Neural cell (in vitro differentiated cells): ENCODE data around the gene KRTAP1-5. TPM values are rescaled to one million over a fixed set of nuclear protein-coding genes. Genes with fewer than 3 reads are reported as not detected.

Experiments used
- H2AFZ ChIP-seq: fragments of 200-600, 300-800 bp; sonication (generic), shearing (Covaris generic); 2 replicates; pipeline ENCODE4 v1.6.0; 2014; ENCODE audit warnings: low read depth, mild to moderate bottlenecking, antibody characterized with exemption, low read length, moderate library complexity
- H3F3A ChIP-seq: fragments of 200-600 bp; shearing (Covaris generic); 2 replicates; pipeline ENCODE4 v1.6.1; 2016; ENCODE audit warnings: mild to moderate bottlenecking, moderate library complexity, mixed read lengths, antibody characterized with exemption, low read length; ENCODE audit not compliant: insufficient read depth, poor library complexity, severe bottlenecking
- H3K27ac ChIP-seq: fragments of 200-600, 300-800 bp; sonication (generic), shearing (Covaris generic); 2 replicates; pipeline ENCODE4 v1.5.1; 2014; ENCODE audit warnings: mild to moderate bottlenecking, low read length, moderate library complexity
- H3K27me3 ChIP-seq: fragments of 300-800, 200-600 bp; sonication (generic), shearing (Covaris generic); 2 replicates; pipeline ENCODE4 v1.6.0; 2014; ENCODE audit warnings: mild to moderate bottlenecking, low read depth, low read length, moderate library complexity; ENCODE audit not compliant: insufficient read depth
- H3K36me3 ChIP-seq: fragments of 300-800, 200-600 bp; sonication (generic), shearing (Covaris generic); 2 replicates; pipeline ENCODE4 v1.5.1; 2014; ENCODE audit warnings: mild to moderate bottlenecking, antibody characterized with exemption, low read length, moderate library complexity; ENCODE audit not compliant: insufficient read depth
- H3K4me2 ChIP-seq: fragments of 300-800, 200-600 bp; sonication (generic), shearing (Covaris generic); 2 replicates; pipeline ENCODE4 v1.6.0; 2014; ENCODE audit warnings: mild to moderate bottlenecking, low read length
- H3K4me3 ChIP-seq: fragments of 300-800, 200-600 bp; sonication (generic), shearing (Covaris generic); 2 replicates; pipeline ENCODE4 v1.5.1; 2014; ENCODE audit warnings: mild to moderate bottlenecking, low read length, moderate library complexity
- H3K79me2 ChIP-seq: fragments of 200-600 bp; shearing (Covaris generic); replicated peaks from 2 replicates; pipeline ENCODE4 v1.6.0; 2014; ENCODE audit warnings: mild to moderate bottlenecking, low read length, moderate library complexity; ENCODE audit not compliant: insufficient read depth
- H3K9ac ChIP-seq: fragments of 300-800, 200-600 bp; sonication (generic), shearing (Covaris generic); 2 replicates; pipeline ENCODE4 v1.6.1; 2016; ENCODE audit warnings: mild to moderate bottlenecking, low read length, mixed read lengths
- H3K9me2 ChIP-seq: fragments of 200-600 bp; shearing (Covaris generic); 2 replicates; pipeline ENCODE4 v1.6.1; 2016; ENCODE audit warnings: mild to moderate bottlenecking, low read length, mixed read lengths; ENCODE audit not compliant: insufficient read depth
- H3K9me3 ChIP-seq: fragments of 200-600, 300-800 bp; sonication (generic), shearing (Covaris generic); 2 replicates; pipeline ENCODE4 v1.6.1; 2016; ENCODE audit warnings: mild to moderate bottlenecking, mixed run types, low read length, moderate library complexity, mixed read lengths
- H4K20me1 ChIP-seq: fragments of 200-600 bp; shearing (Covaris generic); 2 replicates; pipeline ENCODE4 v1.6.1; 2016; ENCODE audit warnings: mild to moderate bottlenecking, mixed run types; ENCODE audit not compliant: insufficient read depth
- CTCF ChIP-seq: fragments of 450-650 bp; IDR thresholded peaks from 2 replicates; pipeline ENCODE4 v1.5.1; 2014; ENCODE audit warnings: antibody characterized with exemption, mild to moderate bottlenecking, moderate library complexity; ENCODE audit not compliant: poor library complexity, severe bottlenecking
- EP300 ChIP-seq: fragments of 450-650 bp; conservative IDR thresholded peaks from 2 replicates; pipeline ENCODE4 v1.6.1; 2014; ENCODE audit warnings: antibody characterized with exemption, mild to moderate bottlenecking, moderate library complexity; ENCODE audit not compliant: poor library complexity, severe bottlenecking
- EZH2 ChIP-seq: fragments of 200-600, 300-800 bp; shearing (Covaris generic), sonication (generic); IDR thresholded peaks from 2 replicates; pipeline ENCODE4 v1.6.1; 2014; ENCODE audit warnings: antibody characterized with exemption, low read length, borderline replicate concordance, mild to moderate bottlenecking; ENCODE audit not compliant: insufficient read depth, poor library complexity, severe bottlenecking
- MXI1 ChIP-seq: fragments of 450-650 bp; conservative IDR thresholded peaks from 2 replicates; pipeline ENCODE4 v1.6.1; 2014; ENCODE audit warnings: antibody characterized with exemption, mild to moderate bottlenecking; ENCODE audit not compliant: poor library complexity, severe bottlenecking
- POLR2AphosphoS5 ChIP-seq: IDR thresholded peaks from 2 replicates; pipeline ENCODE4 v1.6.1; 2012
- RAD21 ChIP-seq: fragments of 450-650 bp; conservative IDR thresholded peaks from 2 replicates; pipeline ENCODE4 v1.6.1; 2014; ENCODE audit warnings: antibody characterized with exemption, mild to moderate bottlenecking, moderate library complexity
- REST ChIP-seq: IDR thresholded peaks from 2 replicates; pipeline ENCODE4 v1.6.1; 2012; ENCODE audit warnings: borderline replicate concordance
- SMC3 ChIP-seq: fragments of 450-650 bp; conservative IDR thresholded peaks from 2 replicates; pipeline ENCODE4 v1.6.1; 2014; ENCODE audit warnings: antibody characterized with exemption, mild to moderate bottlenecking, moderate library complexity; ENCODE audit not compliant: poor library complexity
- TAF1 ChIP-seq: IDR thresholded peaks from 2 replicates; pipeline ENCODE4 v1.6.1; 2012; ENCODE audit warnings: low read depth
- polyA minus RNA-seq: library from RNA; depleted of rRNA, polyadenylated mRNA; stranded (reverse); fragments of >200 nt; gene quantifications from 2 replicates; pipeline ENCODE4 v1.2.3, GENCODE V29; 2014
- polyA plus RNA-seq: library from polyadenylated mRNA; depleted of rRNA; stranded (reverse); fragments of >200 nt; gene quantifications from 2 replicates; pipeline ENCODE4 v1.2.3, GENCODE V29; 2014

The KRTAP1-5 gene
- not detected in 2 replicates for polyA plus RNA-seq
- polyA minus RNA-seq, result not detected in 2 replicates

- Histone ChIP-seq H3K9ac (no peak within 1 kb of the TSS), H3K79me2 (no peaks in the 10 kb centered on the region), H3F3A (no peaks in the 10 kb centered on the region), H2AFZ (no peak within 1 kb of the TSS), H3K9me3 (no peaks in the 10 kb centered on the region), H4K20me1 (no peaks in the 10 kb centered on the region), H3K27ac (no peak within 1 kb of the TSS), H3K4me3 (no peak within 1 kb of the TSS), H3K36me3 (no peaks in the 10 kb centered on the region), H3K4me2 (no peak within 1 kb of the TSS), H3K9me2 (no peaks in the 10 kb centered on the region), H3K27me3 (no peaks in the 10 kb centered on the region)
- TF ChIP-seq EP300, result no peak
- no peak for TF ChIP-seq EZH2
- TF ChIP-seq POLR2AphosphoS5, result no peak
Measured at GRCh38 chr17:41026715-41027471, at the start of gene KRTAP1-5. Gene KRTAP1-5, minus strand, starts transcription at chr17:41027208. Its CDS starts 53 bp downstream, at chr17:41027155.

GRCh38 chr17:41076788-41077187 lies 49.8 kb upstream of the KRTAP1-5 start:
- no peaks in the 10 kb centered on the region for H3K9me3 ChIP-seq
- no peak overlapping the region for H3K27ac ChIP-seq
- no peak overlapping the region for H2AFZ ChIP-seq
- H3K9ac ChIP-seq, result no peak overlapping the region
- no peak overlapping the region for H3K4me2 ChIP-seq
- H3K9me2 ChIP-seq, result no peaks in the 10 kb centered on the region
- H4K20me1 ChIP-seq, result no peaks in the 10 kb centered on the region
- no peak overlapping the region for H3K4me3 ChIP-seq
- H3K36me3 ChIP-seq, result no peaks in the 10 kb centered on the region
- H3K27me3 ChIP-seq, result no peaks in the 10 kb centered on the region
- no peaks in the 10 kb centered on the region for H3K79me2 ChIP-seq
- no peak for TF ChIP-seq EP300
- H3F3A ChIP-seq, result no peaks in the 10 kb centered on the region

GRCh38 chr17:41073676-41074075 lies 46.7 kb upstream of the KRTAP1-5 start:
- TF ChIP-seq POLR2AphosphoS5 (no peak), MXI1 (no peak), EZH2 (no peak), TAF1 (no peak), RAD21 (no peak), REST (no peak), EP300 (no peak), SMC3 (no peak), CTCF (no peak)

More at GRCh38 chr17:41073676-41074075, 46.7 kb upstream of the KRTAP1-5 start:
- Histone ChIP-seq H3F3A (no peaks in the 10 kb centered on the region), H2AFZ (no peak overlapping the region), H4K20me1 (no peaks in the 10 kb centered on the region), H3K27me3 (no peaks in the 10 kb centered on the region), H3K4me2 (no peak overlapping the region), H3K36me3 (no peaks in the 10 kb centered on the region), H3K4me3 (no peak overlapping the region), H3K9me3 (no peaks in the 10 kb centered on the region), H3K9ac (no peak overlapping the region), H3K9me2 (no peaks in the 10 kb centered on the region), H3K79me2 (no peaks in the 10 kb centered on the region), H3K27ac (peak overlapping the region; percentile 53)
